Breast epithelium (tissue), 4 donors: Measurements from ENCODE around the gene MFSD1. TPM values are rescaled to one million over a fixed set of nuclear protein-coding genes. Genes with fewer than 3 reads are reported as not detected.

Experiments
- DNase-seq, 2 donors: peaks; one replicate each; pipeline ENCODE4 v3.0.0-alpha.2; 2019; ENCODE audit warnings: low spot score in 2 of 2
- H3K27ac ChIP-seq, 2 donors: fragments of 200-600 bp; sonication (generic) in 1 of 2; one replicate each; pipeline ENCODE4 v1.5.1; 2016 to 2019; ENCODE audit warnings: mild to moderate bottlenecking in 1 of 2
- H3K27me3 ChIP-seq, 2 donors: fragments of 200-600 bp; sonication (generic) in 1 of 2; one replicate each; pipeline versions ENCODE4 v1.5.1 to v1.6.0; 2017 to 2019; ENCODE audit warnings: control low read depth in 1 of 2, mild to moderate bottlenecking in 1 of 2
- H3K36me3 ChIP-seq: fragments of 200-600 bp; one replicate; pipeline ENCODE4 v1.5.1; 2019
- H3K4me1 ChIP-seq, 2 donors: fragments of 200-600 bp; sonication (generic); one replicate each; pipeline ENCODE4 v1.5.1; 2016 to 2019; ENCODE audit warnings: control low read depth in 1 of 2
- H3K4me3 ChIP-seq, 3 donors: fragments of 200-600 bp; sonication (generic); 1 replicate in 2 of 3; 2 replicates in 1 of 3; pipeline ENCODE4 v1.5.1; 2016 to 2019; ENCODE audit warnings: mild to moderate bottlenecking in 3 of 3, moderate library complexity in 2 of 3
- H3K9me3 ChIP-seq, 2 donors: fragments of 200-600 bp; sonication (generic) in 1 of 2; one replicate each; pipeline ENCODE4 v1.5.1; 2016 to 2019; ENCODE audit warnings: control low read depth in 1 of 2
- CTCF ChIP-seq, 3 donors: fragments of 450-650 bp; IDR thresholded peaks; one replicate each; pipeline ENCODE4 v1.5.1; 2016 to 2017; ENCODE audit warnings: antibody characterized with exemption in 3 of 3, mild to moderate bottlenecking in 3 of 3, moderate library complexity in 3 of 3
- POLR2A ChIP-seq: fragments of 450-650 bp; IDR thresholded peaks from one replicate; pipeline ENCODE4 v1.6.1; 2016; ENCODE audit warnings: antibody characterized with exemption, mild to moderate bottlenecking, moderate library complexity
- POLR2AphosphoS5 ChIP-seq, 3 donors: sonication (generic); formaldehyde crosslinking; IDR thresholded peaks; one replicate each; pipeline ENCODE4 v1.6.1; 2017; ENCODE audit warnings: antibody characterized with exemption in 3 of 3
- intact Hi-C: fragments of 100-400 bp; cut with DNase I; formaldehyde crosslinking; loops from one replicate; pipeline ENCODE4 v1.15.1; 2023; ENCODE audit warnings: low total_unique reads
- total RNA-seq, 3 donors: library from RNA; depleted of rRNA; stranded (reverse); fragments of >200 nt; gene quantifications; one replicate each; pipeline ENCODE4 v1.1.0, GENCODE V29; 2016

The MFSD1 gene
- total RNA-seq, 3 donors from 2014 or later, result 76.7 to 134 (median 125) TPM

GRCh38 chr3:158863247-158863646, 61.4 kb downstream of the MFSD1 start:
- TF ChIP-seq POLR2AphosphoS5 (IDR thresholded peaks at IDR 0.05), result no peak
- no peak for TF ChIP-seq POLR2A
- TF ChIP-seq CTCF (IDR thresholded peaks at IDR 0.05), result no peak
- DNase-seq, result no peak
- Histone ChIP-seq H3K9me3 (no peaks in the 10 kb centered on the region), H3K27me3 (no peaks in the 10 kb centered on the region), H3K4me3 (no peak overlapping the region), H3K27ac (no peak overlapping the region), H3K36me3 (no peaks in the 10 kb centered on the region), H3K4me1 (no peaks in the 10 kb centered on the region)
- intact Hi-C loops, result no loop called here

- Histone ChIP-seq H3K9me3 (no peaks in the 10 kb centered on the region), H3K4me1 (no peaks in the 10 kb centered on the region), H3K36me3 (no peaks in the 10 kb centered on the region), H3K27ac (no peak overlapping the region), H3K27me3 (no peaks in the 10 kb centered on the region), H3K4me3 (no peak overlapping the region)
- no peak for TF ChIP-seq CTCF (IDR thresholded peaks at IDR 0.05)
- TF ChIP-seq POLR2A, result no peak
- TF ChIP-seq POLR2AphosphoS5 (IDR thresholded peaks at IDR 0.05), result no peak
- no peak for DNase-seq
- intact Hi-C loops, result no loop called here
These were observed 62.6 kb downstream of the MFSD1 start for GRCh38 chr3:158864492-158864891.

GRCh38 chr3:158875700-158876099, 73.8 kb downstream of the MFSD1 start:
- Histone ChIP-seq H3K36me3 (no peaks in the 10 kb centered on the region), H3K9me3 (no peaks in the 10 kb centered on the region), H3K4me1 (no peaks in the 10 kb centered on the region), H3K27ac (no peak overlapping the region), H3K27me3 (no peaks in the 10 kb centered on the region), H3K4me3 (no peak overlapping the region)
- DNase-seq, result no peak
- TF ChIP-seq POLR2AphosphoS5 (IDR thresholded peaks at IDR 0.05) (no peak), CTCF (IDR thresholded peaks at IDR 0.05) (no peak), POLR2A (no peak)
- intact Hi-C loops, result no loop called here

Other genes with a start within 250 kb of the MFSD1 start
- gene MLF1, start 230.9 kb upstream of the MFSD1 start, total RNA-seq, result 10 to 100 TPM in 1 of 3 donors, 1 to 10 TPM in 2; 8.8 to 10.2 (median 9.6) TPM
- gene GFM1, start 157.5 kb upstream of the MFSD1 start, total RNA-seq, result 10 to 100 TPM; 44.6 to 63.5 (median 46.4) TPM
- gene LXN, start 129.4 kb upstream of the MFSD1 start, total RNA-seq, result 10 to 100 TPM; 12.0 to 55.5 (median 40.3) TPM
- gene RARRES1, start 69.6 kb upstream of the MFSD1 start, total RNA-seq, result 100 to 1,000 TPM in 2 of 3 donors, 1 to 10 TPM in 1; 3.5 to 568 (median 403) TPM